GM23338 (cell line): ENCODE data around the gene HDAC1. TPM values are rescaled to one million over a fixed set of nuclear protein-coding genes. Genes with fewer than 3 reads are reported as not detected.

Source experiments
- ATAC-seq: fragments of 200-7000 bp; cut with Tn5 transposase; 3 replicates; pipeline ENCODE4 v1.9.1; 2020
- DNase-seq: peaks from one replicate; pipeline ENCODE4 v3.0.0-alpha.2; 2015; ENCODE audit warnings: low spot score
- H2AFZ ChIP-seq: fragments of 200-600 bp; sonication (generic); 2 replicates; pipeline ENCODE4 v1.8.0; 2016; ENCODE audit warnings: antibody characterized with exemption, mild to moderate bottlenecking, moderate library complexity
- H3F3A ChIP-seq: fragments of 200-600 bp; sonication (generic); replicated peaks from 2 replicates; pipeline ENCODE4 v1.8.0; 2017; ENCODE audit warnings: antibody characterized with exemption, mixed run types, low read depth
- H3K27ac ChIP-seq: fragments of 200-600 bp; sonication (generic); 2 replicates; pipeline ENCODE4 v1.6.1; 2016; ENCODE audit warnings: low read depth
- H3K27me3 ChIP-seq: fragments of 200-600 bp; sonication (generic); 2 replicates; pipeline ENCODE4 v1.8.0; 2016; ENCODE audit warnings: mild to moderate bottlenecking, mixed run types, moderate library complexity; ENCODE audit not compliant: insufficient read depth
- H3K36me3 ChIP-seq: fragments of 200-600 bp; sonication (generic); 2 replicates; pipeline ENCODE4 v1.8.0; 2016; ENCODE audit warnings: mild to moderate bottlenecking; ENCODE audit not compliant: insufficient read depth
- H3K4me1 ChIP-seq: fragments of 200-600 bp; sonication (generic); 2 replicates; pipeline ENCODE4 v1.8.0; 2016; ENCODE audit warnings: mild to moderate bottlenecking, moderate library complexity; ENCODE audit not compliant: insufficient read depth
- H3K4me2 ChIP-seq: fragments of 200-600 bp; sonication (generic); 2 replicates; pipeline ENCODE4 v1.7.1; 2017; ENCODE audit warnings: mixed run types
- H3K4me3 ChIP-seq: fragments of 200-600 bp; sonication (generic); 2 replicates; pipeline ENCODE4 v1.6.1; 2016; ENCODE audit warnings: mixed run types
- H3K79me2 ChIP-seq: fragments of 200-600 bp; sonication (generic); replicated peaks from 2 replicates; pipeline ENCODE4 v1.8.0; 2017; ENCODE audit warnings: mild to moderate bottlenecking; ENCODE audit not compliant: insufficient read depth
- H3K9me2 ChIP-seq: fragments of 200-600 bp; sonication (generic); 2 replicates; pipeline ENCODE4 v1.8.0; 2017; ENCODE audit not compliant: insufficient read depth
- H4K20me1 ChIP-seq: fragments of 200-600 bp; sonication (generic); replicated peaks from 2 replicates; pipeline ENCODE4 v1.8.0; 2017; ENCODE audit warnings: mild to moderate bottlenecking; ENCODE audit not compliant: insufficient read depth
- H3K27ac Mint-ChIP-seq: 2 replicates; pipeline ENCODE4 v1.8.0; 2020; ENCODE audit warnings: inconsistent platforms, mild to moderate bottlenecking, moderate library complexity, mixed read lengths
- H3K27me3 Mint-ChIP-seq: 3 replicates; pipeline ENCODE4 v1.8.0; 2022; ENCODE audit warnings: low read depth, mild to moderate bottlenecking, moderate library complexity, mixed read lengths, inconsistent platforms; ENCODE audit not compliant: insufficient read depth, poor library complexity
- H3K36me3 Mint-ChIP-seq: 3 replicates; pipeline ENCODE4 v1.8.0; 2021; ENCODE audit warnings: low read depth, mild to moderate bottlenecking, inconsistent platforms, moderate library complexity, mixed read lengths
- H3K4me1 Mint-ChIP-seq: 3 replicates; pipeline ENCODE4 v1.8.0; 2020; ENCODE audit warnings: mild to moderate bottlenecking, inconsistent platforms, mixed read lengths
- H3K4me3 Mint-ChIP-seq: 3 replicates; pipeline ENCODE4 v1.8.0; 2021; ENCODE audit warnings: moderate library complexity, mild to moderate bottlenecking, inconsistent platforms, mixed read lengths
- H3K9me3 Mint-ChIP-seq: 3 replicates; pipeline ENCODE4 v1.8.0; 2020; ENCODE audit warnings: moderate library complexity, mild to moderate bottlenecking, inconsistent platforms, mixed read lengths
- CTCF ChIP-seq, 2 experiments: fragments of 200-600 bp in 1 of 2; sonication (generic) in 1 of 2; conservative IDR thresholded peaks; 2 replicates each; pipeline versions ENCODE4 v1.5.1 to v1.6.1; 2016 to 2017; ENCODE audit warnings: antibody characterized with exemption in 2 of 2, low read depth in 2 of 2, mild to moderate bottlenecking in 2 of 2, moderate library complexity in 1 of 2
- REST ChIP-seq: IDR thresholded peaks from one replicate; pipeline ENCODE4 v1.6.1; 2018; ENCODE audit warnings: antibody characterized with exemption; ENCODE audit not compliant: unreplicated experiment
- ZNF114 ChIP-seq: fragments of 250-450 bp; sonication (Bioruptor Pico); IDR thresholded peaks from 2 replicates; pipeline ENCODE4 v1.5.0; 2020; ENCODE audit warnings: mild to moderate bottlenecking, moderate library complexity
- ZNF331 ChIP-seq: fragments of 250-450 bp; sonication (Bioruptor Pico); IDR thresholded peaks from 2 replicates; pipeline ENCODE4 v1.5.0; 2020; ENCODE audit warnings: low read depth, mild to moderate bottlenecking, moderate library complexity
- ZNF462 ChIP-seq: fragments of 250-450 bp; sonication (Bioruptor Pico); IDR thresholded peaks from 2 replicates; pipeline ENCODE4 v1.5.0; 2020; ENCODE audit warnings: mild to moderate bottlenecking, moderate library complexity
- polyA plus RNA-seq: library from polyadenylated mRNA; unstranded; fragments of >200 nt; fragmentation: Nextera tagmentation; extraction: Ambion mirVana; gene quantifications from 2 replicates; pipeline ENCODE4 v1.2.1, GENCODE V29; 2016
- total RNA-seq: library from RNA; depleted of rRNA; stranded (reverse); fragments of >200 nt; shearing (Covaris generic); gene quantifications from 2 replicates; pipeline ENCODE4 v1.2.3, GENCODE V29; 2014

Gene HDAC1
- total and polyA plus RNA-seq, 2 experiments from 2014 or later, result 82.6 to 104 TPM

DNA sequence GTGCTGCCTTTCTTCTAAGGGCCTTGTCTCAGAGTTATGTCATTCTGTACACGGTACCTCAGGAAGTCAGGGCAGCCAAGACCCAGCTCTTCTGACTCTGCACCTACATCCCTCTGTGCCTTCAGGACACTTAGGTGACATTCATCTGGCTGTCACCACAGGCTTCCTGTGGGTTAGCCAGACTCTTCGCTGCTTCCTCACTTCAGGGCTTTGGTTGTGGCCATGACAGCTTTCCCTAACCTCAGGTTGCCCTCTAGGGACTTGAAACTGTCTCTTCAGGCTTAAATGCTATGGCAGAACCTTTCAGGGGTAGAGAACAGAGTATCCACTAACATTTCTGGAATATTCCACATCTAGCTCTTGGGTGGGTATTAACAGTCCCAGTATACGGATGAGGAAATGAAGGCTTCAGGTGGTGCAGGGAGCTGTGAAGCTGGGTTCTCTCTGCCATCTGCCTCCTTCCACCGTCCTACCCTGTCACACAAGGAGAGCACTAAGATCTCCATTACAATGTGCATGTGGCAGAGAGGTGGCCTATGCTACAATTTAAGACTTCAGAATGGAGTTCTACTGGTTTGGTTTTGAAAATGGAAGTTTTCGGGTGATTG is 80.4 kb downstream of the HDAC1 start:
- H3F3A ChIP-seq, result no peaks in the 10 kb centered on the region
- no peaks in the 10 kb centered on the region for H3K4me1 ChIP-seq
- ATAC-seq (peak; percentile 21; the same call in 1 of the 3 replicates), DNase-seq (no peak)
- no peaks in the 10 kb centered on the region for H3K9me3 Mint-ChIP-seq
- H3K27ac Mint-ChIP-seq, result no peak overlapping the region
- H3K4me1 Mint-ChIP-seq, result no peaks in the 10 kb centered on the region
- TF ChIP-seq REST, result no peak
- TF ChIP-seq CTCF (conservative IDR thresholded peaks at IDR 0.05; ENCODE audit: low read depth in 2 of 2), result peak in 1 of 2 experiments; percentile 37; a peak in 2 of 4 replicates
- H3K27ac ChIP-seq, result no peak overlapping the region
- no peaks in the 10 kb centered on the region for H3K79me2 ChIP-seq
- H3K27me3 ChIP-seq, result no peaks in the 10 kb centered on the region
- H3K27me3 Mint-ChIP-seq, result no peaks in the 10 kb centered on the region
- peaks cover 9% of the 10 kb centered on the region for H4K20me1 ChIP-seq
- peaks cover 11% of the 10 kb centered on the region; the same call in 1 of the 2 replicates for H3K36me3 ChIP-seq
- H3K4me3 Mint-ChIP-seq, result no peak overlapping the region
- H2AFZ ChIP-seq, result no peak overlapping the region
- H3K4me2 ChIP-seq, result no peak overlapping the region
- no peaks in the 10 kb centered on the region for H3K9me2 ChIP-seq
- H3K4me3 ChIP-seq, result no peak overlapping the region
- H3K36me3 Mint-ChIP-seq, result peaks cover 65% of the 10 kb centered on the region

- Histone ChIP-seq H3K27ac (no peak overlapping the region), H3K9me2 (no peaks in the 10 kb centered on the region), H3K27me3 (no peaks in the 10 kb centered on the region), H2AFZ (no peak overlapping the region), H3K4me2 (no peak overlapping the region), H3K4me1 (no peaks in the 10 kb centered on the region), H3K4me3 (no peak overlapping the region), H3F3A (no peaks in the 10 kb centered on the region), H4K20me1 (peaks cover 9% of the 10 kb centered on the region; the same call in 1 of the 2 replicates), H3K36me3 (peaks cover 5% of the 10 kb centered on the region; the same call in 1 of the 2 replicates), H3K79me2 (no peaks in the 10 kb centered on the region)
- no peak for ATAC-seq
- H3K27ac Mint-ChIP-seq, result no peak overlapping the region
- H3K9me3 Mint-ChIP-seq, result no peaks in the 10 kb centered on the region
- H3K4me1 Mint-ChIP-seq, result no peaks in the 10 kb centered on the region
- H3K27me3 Mint-ChIP-seq, result peaks cover 1% of the 10 kb centered on the region
- H3K36me3 Mint-ChIP-seq, result peaks cover 64% of the 10 kb centered on the region
- no peak overlapping the region for H3K4me3 Mint-ChIP-seq
- DNase-seq, result no peak
- TF ChIP-seq CTCF (conservative IDR thresholded peaks at IDR 0.05; ENCODE audit: low read depth in 2 of 2) (no peak), ZNF331 (CRISPR knock-in tag) (no peak), ZNF462 (no peak), ZNF114 (no peak)
Measured at GRCh38 chr1:32373996-32374592, 82.2 kb downstream of the HDAC1 start.
